RWPE2 (cell line): Measurements from ENCODE around the gene RAVER1.
"Not testable (repeated sequence)": the region's sequence is repeated elsewhere in the genome, so short reads cannot be mapped to it uniquely, and the experiment has no call there.

Experiments used
- ATAC-seq: fragments of 200-7000 bp; cut with Tn5 transposase; 3 replicates; pipeline ENCODE4 v1.9.1; 2021; ENCODE audit warnings: low read depth
- DNase-seq: peaks from one replicate; pipeline ENCODE4 v3.0.0-alpha.2; 2020; ENCODE audit warnings: low spot score
- H3K27ac ChIP-seq: fragments of 450-650 bp; 2 replicates; pipeline ENCODE4 v1.5.1; 2017; ENCODE audit warnings: mild to moderate bottlenecking; ENCODE audit not compliant: poor library complexity, severe bottlenecking
- H3K27me3 ChIP-seq: fragments of 250-450 bp; sonication (Bioruptor Pico); 2 replicates; pipeline ENCODE4 v1.5.1; 2021; ENCODE audit warnings: mild to moderate bottlenecking, moderate library complexity; ENCODE audit not compliant: insufficient read depth, poor library complexity, severe bottlenecking
- H3K36me3 ChIP-seq: fragments of 250-450 bp; sonication (Bioruptor Pico); 2 replicates; pipeline ENCODE4 v1.5.1; 2020; ENCODE audit warnings: low read depth, mild to moderate bottlenecking, moderate library complexity
- H3K4me1 ChIP-seq: fragments of 250-450 bp; sonication (Bioruptor Pico); 2 replicates; pipeline ENCODE4 v1.5.1; 2021; ENCODE audit warnings: mild to moderate bottlenecking, moderate library complexity; ENCODE audit not compliant: insufficient read depth, poor library complexity, severe bottlenecking
- H3K4me3 ChIP-seq: fragments of 250-450 bp; sonication (Bioruptor Pico); 2 replicates; pipeline ENCODE4 v1.5.1; 2021; ENCODE audit warnings: mild to moderate bottlenecking, moderate library complexity; ENCODE audit not compliant: severe bottlenecking
- H3K9me3 ChIP-seq: fragments of 250-450 bp; sonication (Bioruptor Pico); 2 replicates; pipeline ENCODE4 v1.5.1; 2021; ENCODE audit warnings: mild to moderate bottlenecking, moderate library complexity; ENCODE audit not compliant: severe bottlenecking
- TF ChIP-seq, protein P1 (sequence below): fragments of 450-650 bp; IDR thresholded peaks from one replicate; pipeline ENCODE4 v1.5.1; 2017; ENCODE audit warnings: mild to moderate bottlenecking, moderate library complexity; ENCODE audit not compliant: poor library complexity, severe bottlenecking

RAVER1 gene

DNA sequence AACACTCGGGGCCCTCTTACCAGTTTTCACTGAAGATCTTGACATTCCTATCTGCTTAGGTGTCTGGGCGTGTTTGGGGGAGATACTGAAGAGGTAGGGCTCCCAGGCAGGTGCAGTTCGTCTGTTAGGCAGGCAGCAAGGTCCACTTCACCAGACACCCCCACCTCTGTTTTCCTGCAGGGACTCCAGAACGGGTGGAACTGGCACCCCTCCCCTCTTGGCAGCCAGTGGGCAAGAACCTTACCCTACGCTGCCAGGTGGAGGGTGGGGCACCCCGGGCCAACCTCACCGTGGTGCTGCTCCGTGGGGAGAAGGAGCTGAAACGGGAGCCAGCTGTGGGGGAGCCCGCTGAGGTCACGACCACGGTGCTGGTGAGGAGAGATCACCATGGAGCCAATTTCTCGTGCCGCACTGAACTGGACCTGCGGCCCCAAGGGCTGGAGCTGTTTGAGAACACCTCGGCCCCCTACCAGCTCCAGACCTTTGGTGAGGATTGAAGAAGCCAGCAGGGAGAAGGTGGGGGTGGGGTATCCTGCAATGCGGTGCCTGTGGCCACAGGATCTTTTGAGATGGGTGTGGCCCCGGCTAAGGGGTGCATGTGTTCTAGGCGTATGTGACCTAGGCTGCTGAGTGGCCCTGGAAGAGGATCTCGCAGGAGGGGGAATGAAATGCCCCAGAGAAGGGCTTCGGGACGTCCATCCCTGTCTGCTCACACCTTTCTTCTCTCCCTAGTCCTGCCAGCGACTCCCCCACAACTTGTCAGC, 49.8 kb downstream of the RAVER1 start:
- no peaks in the 10 kb centered on the region for H3K36me3 ChIP-seq
- ATAC-seq: peak; percentile 58; the same call in 2 of the 3 replicates
- H3K9me3 ChIP-seq: no peaks in the 10 kb centered on the region
- TF ChIP-seq, protein P1, sequence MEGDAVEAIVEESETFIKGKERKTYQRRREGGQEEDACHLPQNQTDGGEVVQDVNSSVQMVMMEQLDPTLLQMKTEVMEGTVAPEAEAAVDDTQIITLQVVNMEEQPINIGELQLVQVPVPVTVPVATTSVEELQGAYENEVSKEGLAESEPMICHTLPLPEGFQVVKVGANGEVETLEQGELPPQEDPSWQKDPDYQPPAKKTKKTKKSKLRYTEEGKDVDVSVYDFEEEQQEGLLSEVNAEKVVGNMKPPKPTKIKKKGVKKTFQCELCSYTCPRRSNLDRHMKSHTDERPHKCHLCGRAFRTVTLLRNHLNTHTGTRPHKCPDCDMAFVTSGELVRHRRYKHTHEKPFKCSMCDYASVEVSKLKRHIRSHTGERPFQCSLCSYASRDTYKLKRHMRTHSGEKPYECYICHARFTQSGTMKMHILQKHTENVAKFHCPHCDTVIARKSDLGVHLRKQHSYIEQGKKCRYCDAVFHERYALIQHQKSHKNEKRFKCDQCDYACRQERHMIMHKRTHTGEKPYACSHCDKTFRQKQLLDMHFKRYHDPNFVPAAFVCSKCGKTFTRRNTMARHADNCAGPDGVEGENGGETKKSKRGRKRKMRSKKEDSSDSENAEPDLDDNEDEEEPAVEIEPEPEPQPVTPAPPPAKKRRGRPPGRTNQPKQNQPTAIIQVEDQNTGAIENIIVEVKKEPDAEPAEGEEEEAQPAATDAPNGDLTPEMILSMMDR: no peak
- no peaks in the 10 kb centered on the region for H3K27me3 ChIP-seq
- peak overlapping the region; percentile 14 for H3K27ac ChIP-seq
- DNase-seq: no peak
- no peak overlapping the region for H3K4me3 ChIP-seq
- H3K4me1 ChIP-seq: peaks cover 23% of the 10 kb centered on the region

DNA sequence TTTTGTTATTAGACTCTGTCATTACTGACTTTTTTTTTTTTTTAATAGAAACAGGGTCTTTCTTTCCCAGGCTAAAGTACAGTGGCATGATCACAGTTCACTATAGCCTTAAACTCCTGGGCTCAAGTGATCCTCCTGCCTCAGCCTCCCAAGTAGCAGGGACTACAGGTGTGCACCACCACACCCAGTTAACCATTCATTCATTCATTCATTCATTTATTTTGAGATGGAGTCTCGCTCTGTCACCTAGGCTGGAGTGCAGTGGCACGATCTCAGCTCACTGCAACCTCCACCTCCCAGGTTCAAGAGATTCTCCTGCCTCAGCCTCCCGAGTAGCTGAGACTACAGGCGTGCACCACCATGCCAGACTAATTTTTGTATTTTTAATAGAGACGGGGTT, 51.3 kb downstream of the RAVER1 start:
- not testable (repeated sequence) for H3K36me3 ChIP-seq, ATAC-seq, DNase-seq, H3K9me3 ChIP-seq, H3K27ac ChIP-seq, H3K27me3 ChIP-seq, H3K4me3 ChIP-seq
- H3K4me1 ChIP-seq: peaks cover 20% of the 10 kb centered on the region

DNA sequence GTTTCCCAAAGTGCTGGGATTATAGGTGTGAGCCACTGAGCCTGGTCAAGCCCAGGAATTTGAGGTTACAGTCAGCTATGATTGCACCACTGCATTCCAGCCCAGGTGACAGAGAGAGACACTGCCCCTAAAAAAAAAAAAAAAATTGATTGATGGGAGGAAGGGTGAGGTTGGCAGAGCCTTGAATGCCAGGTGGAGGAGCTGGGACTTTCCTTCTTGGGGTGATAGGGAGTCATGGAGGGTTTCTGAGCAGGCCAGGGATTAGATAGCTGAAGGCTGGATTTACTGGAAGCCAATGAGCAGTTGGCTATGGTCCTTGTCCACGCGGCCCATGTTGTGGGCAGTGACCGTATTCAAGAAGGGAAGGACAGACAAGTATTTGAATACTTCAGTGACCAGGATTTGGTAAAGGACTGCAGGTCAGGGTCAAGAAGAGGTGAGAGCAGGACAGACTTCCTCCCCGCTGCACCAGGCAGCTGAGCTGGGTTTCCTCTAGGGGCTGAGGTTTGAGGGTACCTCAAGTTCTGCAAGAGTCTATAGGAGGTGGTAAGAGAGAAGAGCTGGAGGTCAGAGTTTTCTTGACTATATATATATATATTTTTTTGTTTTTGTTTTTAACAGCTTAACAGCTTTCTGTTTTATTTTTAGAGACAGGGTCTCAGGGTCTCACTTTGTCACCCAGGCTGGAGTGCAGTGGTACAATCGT, 53.4 kb downstream of the RAVER1 start:
- TF ChIP-seq, protein P1: no peak
- Histone ChIP-seq H3K4me1 (peaks cover 9% of the 10 kb centered on the region), H3K36me3 (no peaks in the 10 kb centered on the region), H3K9me3 (no peaks in the 10 kb centered on the region), H3K27me3 (no peaks in the 10 kb centered on the region), H3K4me3 (no peak overlapping the region), H3K27ac (no peak overlapping the region)
- no peak for ATAC-seq
- no peak for DNase-seq

DNA sequence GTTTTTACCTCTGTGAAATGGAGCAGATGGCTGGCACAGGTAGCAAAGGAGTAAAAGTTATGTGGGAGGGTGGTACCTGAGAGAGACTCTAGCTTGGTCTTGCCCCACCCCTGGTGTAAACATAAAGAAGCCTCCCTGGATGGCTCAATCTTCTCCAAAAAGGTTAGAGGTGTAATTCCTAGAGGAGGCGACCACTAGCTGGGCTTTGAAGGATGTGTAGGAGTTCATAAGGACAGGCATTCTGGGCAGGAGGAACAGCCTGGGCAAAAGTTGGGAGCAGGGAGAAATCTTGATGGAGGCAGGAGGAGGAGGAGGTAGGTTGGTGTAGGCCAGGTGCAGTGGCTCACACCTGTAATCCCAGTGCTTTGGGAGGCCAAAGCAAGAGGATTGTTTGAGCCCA, 54.4 kb downstream of the RAVER1 start:
- Histone ChIP-seq H3K4me1 (peaks cover 9% of the 10 kb centered on the region), H3K27ac (no peak overlapping the region), H3K9me3 (no peaks in the 10 kb centered on the region), H3K4me3 (no peak overlapping the region), H3K27me3 (no peaks in the 10 kb centered on the region), H3K36me3 (no peaks in the 10 kb centered on the region)
- no peak for ATAC-seq
- DNase-seq: no peak
- TF ChIP-seq, protein P1: no peak

DNA sequence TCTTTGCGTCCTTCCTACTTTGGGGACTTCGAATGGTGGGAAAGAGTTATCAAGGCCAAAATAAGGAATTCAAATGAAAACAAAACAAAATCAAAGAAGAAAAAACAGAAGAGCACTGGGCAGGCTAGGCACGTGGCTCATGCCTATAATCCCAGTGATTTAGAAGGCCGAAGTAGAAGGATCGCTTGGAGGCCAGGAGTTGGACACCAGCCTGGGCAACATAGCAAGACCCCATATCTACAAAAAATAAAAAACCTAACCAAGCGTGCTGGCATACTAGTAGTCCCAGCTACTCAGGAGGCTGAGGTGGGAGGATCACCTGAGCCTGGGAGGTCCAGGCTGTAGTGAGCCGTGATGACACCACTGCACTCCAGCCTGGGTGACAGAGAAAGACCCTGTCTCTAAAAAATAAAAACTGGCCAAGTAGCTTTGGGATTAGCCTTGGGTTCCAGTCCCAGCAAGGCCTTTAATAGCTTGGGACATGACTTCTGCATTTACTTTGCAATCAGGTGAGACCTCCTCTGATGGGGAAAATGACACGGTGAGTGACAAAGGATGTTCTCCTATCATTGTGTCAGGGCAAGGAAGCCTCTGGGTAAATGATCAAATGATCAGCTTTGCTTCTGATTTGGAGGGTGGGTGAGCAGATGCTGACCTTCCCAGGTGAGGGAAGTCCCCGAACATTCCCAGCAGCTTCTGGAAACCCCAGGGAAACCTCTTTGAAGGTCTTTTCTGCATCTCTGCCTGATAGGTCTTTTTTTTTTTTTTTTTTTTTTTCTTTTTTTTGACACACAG, 55.3 kb downstream of the RAVER1 start:
- DNase-seq (no peak), ATAC-seq (no peak)
- no peaks in the 10 kb centered on the region for H3K9me3 ChIP-seq
- H3K4me1 ChIP-seq: peaks cover 2% of the 10 kb centered on the region
- TF ChIP-seq, protein P1: no peak
- no peak overlapping the region for H3K27ac ChIP-seq
- no peak overlapping the region for H3K4me3 ChIP-seq
- H3K36me3 ChIP-seq: no peaks in the 10 kb centered on the region
- no peaks in the 10 kb centered on the region for H3K27me3 ChIP-seq
